EL (cell line): Measurements from ENCODE around the gene C11orf65.

ENCODE experiments used
- DNase-seq: peaks from one replicate; pipeline ENCODE4 v3.0.0-alpha.2; 2016

C11orf65 gene

GRCh38 chr11:108368134-108368533 is 99.2 kb downstream of the C11orf65 start:
- no peak for DNase-seq

DNA sequence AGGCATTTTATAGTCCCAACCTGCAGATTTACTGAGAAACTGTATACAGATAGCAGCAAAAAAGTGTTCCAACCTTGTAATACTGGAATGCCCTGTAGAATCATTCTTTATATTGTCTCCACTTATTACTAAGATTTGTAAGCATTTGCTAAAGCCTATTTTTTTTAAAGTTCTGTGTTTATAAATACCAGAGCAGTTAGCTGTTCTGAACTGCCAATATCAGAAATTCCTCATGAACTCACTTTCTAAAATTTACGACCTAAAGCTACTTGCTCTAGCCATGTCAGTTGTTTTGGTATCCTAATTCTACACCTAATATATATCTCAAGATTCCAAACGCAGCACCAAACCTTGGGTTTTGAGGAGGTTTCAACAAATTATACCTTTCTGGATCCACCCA is 103.2 kb downstream of the C11orf65 start:
- DNase-seq, result peak; percentile 60

DNA sequence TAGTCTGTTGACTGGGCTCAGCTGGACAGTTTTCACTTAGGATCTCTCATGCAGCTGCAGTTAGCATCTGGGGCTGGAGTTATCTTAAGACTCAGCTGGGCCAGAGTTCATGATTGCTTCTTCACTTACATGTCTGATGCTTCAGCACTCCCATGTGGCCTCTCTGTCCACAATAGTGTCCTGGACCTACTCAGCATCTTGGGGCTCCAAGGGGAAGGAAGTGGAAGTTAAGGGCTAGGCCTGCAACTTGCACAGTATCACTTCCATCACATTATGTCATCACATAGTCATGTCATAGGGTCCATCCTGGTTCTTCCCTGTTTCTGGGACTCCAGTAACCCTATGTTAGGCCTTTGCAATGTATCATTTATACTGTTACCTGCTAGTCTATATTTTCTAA is 115.9 kb downstream of the C11orf65 start:
- DNase-seq, result no peak

DNA sequence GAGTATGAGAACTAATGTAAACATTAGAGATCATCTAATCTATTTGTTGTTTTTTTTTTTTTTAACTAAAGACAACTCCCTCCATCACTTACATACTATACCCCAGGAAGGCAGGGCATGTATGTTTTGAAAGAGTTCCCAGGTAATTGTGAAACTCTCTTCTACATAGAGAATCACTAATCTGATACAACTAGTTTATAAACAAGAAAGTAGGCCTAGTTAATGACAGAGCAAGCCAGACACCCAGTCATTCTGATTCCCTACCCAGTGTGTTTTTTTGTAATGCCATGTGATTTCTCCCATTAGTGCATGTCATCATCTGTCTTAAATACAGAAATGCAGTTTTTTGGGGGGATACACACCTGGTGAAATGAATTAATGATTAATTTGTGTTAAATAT is 120.9 kb downstream of the C11orf65 start:
- no peak for DNase-seq

GRCh38 chr11:108345767-108346166 is 121.6 kb downstream of the C11orf65 start:
- DNase-seq, result no peak

DNA sequence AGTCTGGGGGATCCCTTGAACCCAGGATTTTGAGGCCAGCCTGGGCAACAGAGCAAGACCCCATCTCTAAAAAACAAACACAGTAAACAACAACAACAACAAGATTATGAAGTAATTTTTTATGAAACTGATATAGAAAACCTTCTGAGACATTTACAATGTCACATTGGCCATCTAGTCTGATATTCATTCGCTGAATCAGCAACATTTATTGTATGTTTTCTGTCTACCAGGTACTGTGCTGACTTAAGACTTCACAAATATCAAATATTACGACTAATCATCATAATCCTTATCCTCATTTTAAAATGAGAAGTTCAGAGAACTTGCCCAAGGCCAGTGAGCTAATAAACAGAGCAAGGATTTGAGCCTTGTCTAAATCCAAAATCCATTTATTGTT is 123.6 kb downstream of the C11orf65 start:
- no peak for DNase-seq

DNA sequence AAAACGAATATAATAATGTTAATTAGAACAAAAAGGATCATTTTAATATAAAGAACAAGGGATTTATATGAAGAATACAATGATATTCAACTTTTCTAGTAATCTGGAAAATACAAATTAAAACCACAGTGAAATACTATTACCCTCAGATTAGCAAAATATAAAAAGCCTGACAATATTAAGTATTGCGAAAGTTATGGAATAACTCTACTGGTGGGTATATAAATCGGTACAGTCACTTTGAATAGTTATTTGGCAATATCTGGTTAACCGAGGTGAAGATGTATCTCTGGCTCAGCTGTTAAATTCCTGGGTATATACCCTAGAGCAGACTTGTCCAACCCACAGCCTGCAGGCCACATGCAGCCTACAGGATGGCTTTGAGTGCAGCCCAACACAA is 125.7 kb downstream of the C11orf65 start:
- DNase-seq, result no peak

GRCh38 chr11:108340973-108341372 is 126.4 kb downstream of the C11orf65 start:
- no peak for DNase-seq

DNA sequence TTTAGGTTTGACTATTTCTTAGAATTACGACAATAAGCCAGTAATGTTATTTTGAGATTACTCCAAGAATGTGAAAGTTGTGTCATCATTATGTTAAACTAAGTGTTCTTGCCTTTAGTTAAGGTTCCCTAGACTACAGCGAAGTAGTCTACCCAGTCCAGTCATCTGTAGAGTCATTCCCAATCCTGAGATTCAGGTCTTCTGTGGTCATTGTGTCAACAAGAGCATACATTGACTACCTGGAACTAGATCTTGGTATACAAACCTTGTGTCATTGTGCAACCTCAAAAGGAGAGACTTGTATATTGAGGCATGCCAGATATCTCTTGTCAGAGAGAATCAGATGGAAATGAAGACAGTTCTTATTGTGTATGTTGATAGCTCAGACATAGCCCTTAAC is 128.6 kb downstream of the C11orf65 start:
- no peak for DNase-seq

DNA sequence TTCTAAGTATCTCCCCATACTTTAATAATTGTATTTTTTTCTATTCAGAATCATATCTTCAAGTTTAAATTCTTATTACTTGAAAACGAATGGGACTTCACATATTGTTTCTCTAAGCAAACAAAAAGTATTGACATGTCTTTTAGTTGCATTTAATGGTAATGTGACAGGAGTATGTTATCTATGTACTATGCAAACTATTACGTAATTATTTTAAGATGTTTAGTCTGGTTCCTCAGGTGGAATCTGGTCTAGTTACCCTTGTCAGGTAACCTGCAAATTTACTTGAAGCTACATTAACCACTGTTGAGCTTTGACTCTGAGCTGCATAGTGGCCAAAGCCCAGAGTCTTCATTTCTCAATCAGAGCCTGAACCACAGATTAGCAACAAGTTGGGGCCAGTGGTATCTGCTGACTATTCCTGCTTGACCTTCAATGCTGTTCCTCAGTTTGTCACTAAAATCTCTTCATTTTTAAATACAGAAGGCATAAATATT is 133.9 kb downstream of the C11orf65 start:
- no peak for DNase-seq
